ENCODE measurements around the gene SYNGAP1.

DNA sequence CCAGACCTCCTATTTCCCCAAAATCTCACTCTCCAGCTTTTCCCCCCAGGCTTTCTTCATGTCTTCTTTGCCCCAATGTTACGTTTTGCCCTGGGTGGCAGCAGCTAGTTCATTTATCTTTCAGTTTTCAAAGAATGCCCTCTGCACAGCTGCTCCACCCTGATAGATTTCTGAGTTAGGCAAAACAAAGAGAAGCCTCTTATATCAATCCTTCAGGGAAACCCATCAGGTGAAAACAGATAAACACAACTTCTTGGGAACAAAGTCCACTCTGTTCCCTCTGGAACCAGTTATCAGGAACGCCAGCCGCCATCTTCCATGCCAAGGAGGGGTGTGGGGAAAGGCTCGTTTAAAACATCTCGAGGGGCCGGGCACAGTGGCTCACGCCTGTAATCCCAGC lies 68.5 kb downstream of the SYNGAP1 start:
- no peak for TF ChIP-seq POLR2AphosphoS5 (IDR thresholded peaks at IDR 0.05)
- TF ChIP-seq, protein P1, sequence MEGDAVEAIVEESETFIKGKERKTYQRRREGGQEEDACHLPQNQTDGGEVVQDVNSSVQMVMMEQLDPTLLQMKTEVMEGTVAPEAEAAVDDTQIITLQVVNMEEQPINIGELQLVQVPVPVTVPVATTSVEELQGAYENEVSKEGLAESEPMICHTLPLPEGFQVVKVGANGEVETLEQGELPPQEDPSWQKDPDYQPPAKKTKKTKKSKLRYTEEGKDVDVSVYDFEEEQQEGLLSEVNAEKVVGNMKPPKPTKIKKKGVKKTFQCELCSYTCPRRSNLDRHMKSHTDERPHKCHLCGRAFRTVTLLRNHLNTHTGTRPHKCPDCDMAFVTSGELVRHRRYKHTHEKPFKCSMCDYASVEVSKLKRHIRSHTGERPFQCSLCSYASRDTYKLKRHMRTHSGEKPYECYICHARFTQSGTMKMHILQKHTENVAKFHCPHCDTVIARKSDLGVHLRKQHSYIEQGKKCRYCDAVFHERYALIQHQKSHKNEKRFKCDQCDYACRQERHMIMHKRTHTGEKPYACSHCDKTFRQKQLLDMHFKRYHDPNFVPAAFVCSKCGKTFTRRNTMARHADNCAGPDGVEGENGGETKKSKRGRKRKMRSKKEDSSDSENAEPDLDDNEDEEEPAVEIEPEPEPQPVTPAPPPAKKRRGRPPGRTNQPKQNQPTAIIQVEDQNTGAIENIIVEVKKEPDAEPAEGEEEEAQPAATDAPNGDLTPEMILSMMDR (IDR thresholded peaks at IDR 0.05), result no peak
- TF ChIP-seq POLR2A (IDR thresholded peaks at IDR 0.05), result no peak

Data from breast epithelium (tissue), 3 donors.